A673 (cell line): ENCODE results near the gene TDRKH. TPM values are rescaled to one million over a fixed set of nuclear protein-coding genes. Genes with fewer than 3 reads are reported as not detected.

Experiments used
- BruUV-seq: library from RNA; stranded (reverse); fragments of 400-500 nt; replicated peaks from 2 replicates; lab custom pipeline; 2021; lab: Mats Ljungman, UMichigan
- CTCF ChIA-PET: fragments of 300-600 bp; sonication (Branson Sonifier 250); formaldehyde crosslinking; loops from one replicate; lab custom pipeline; 2022; ENCODE audit warnings: antibody characterized with exemption; lab: Charles Lee
- POLR2A ChIA-PET: fragments of 300-600 bp; sonication (Branson Sonifier 250); formaldehyde crosslinking; loops from one replicate; lab custom pipeline; 2022; ENCODE audit warnings: antibody characterized with exemption; ENCODE audit not compliant: low non-redundant PET; lab: Charles Lee
- DNase-seq: peaks from one replicate; pipeline ENCODE4 v3.0.0-alpha.2; 2015; ENCODE audit warnings: low spot score
- H3K27ac ChIP-seq: fragments of 200-600 bp; sonication (generic); 2 replicates; pipeline ENCODE4 v1.5.1; 2016; ENCODE audit warnings: mixed run types, low read depth, mild to moderate bottlenecking, mixed read lengths, antibody characterized with exemption, low read length; ENCODE audit not compliant: poor library complexity, severe bottlenecking
- H3K27me3 ChIP-seq: fragments of 200-600 bp; sonication (generic); replicated peaks from 2 replicates; pipeline ENCODE4 v1.6.1; 2017; ENCODE audit warnings: mixed run types, low read depth, mild to moderate bottlenecking, mixed read lengths, antibody characterized with exemption, low read length; ENCODE audit not compliant: insufficient read depth, poor library complexity
- H3K36me3 ChIP-seq: fragments of 200-600 bp; sonication (generic); 2 replicates; pipeline ENCODE4 v1.6.1; 2016; ENCODE audit warnings: mixed run types, mild to moderate bottlenecking, mixed read lengths, antibody characterized with exemption, low read length; ENCODE audit not compliant: insufficient read depth, poor library complexity, severe bottlenecking
- H3K4me1 ChIP-seq: fragments of 200-600 bp; sonication (generic); 2 replicates; pipeline ENCODE4 v1.6.1; 2017; ENCODE audit warnings: mixed run types, mild to moderate bottlenecking, mixed read lengths, antibody characterized with exemption, low read length; ENCODE audit not compliant: insufficient read depth, poor library complexity, severe bottlenecking
- H3K4me3 ChIP-seq: fragments of 200-600 bp; sonication (generic); 2 replicates; pipeline ENCODE4 v1.5.1; 2016; ENCODE audit warnings: low read depth, mixed run types, mild to moderate bottlenecking, mixed read lengths, low read length; ENCODE audit not compliant: poor library complexity, severe bottlenecking
- H3K9me3 ChIP-seq: fragments of 200-600 bp; sonication (generic); 2 replicates; pipeline ENCODE4 v1.6.1; 2016; ENCODE audit warnings: mixed run types, low read depth, mild to moderate bottlenecking, mixed read lengths, antibody characterized with exemption, low read length; ENCODE audit not compliant: poor library complexity, severe bottlenecking
- EZH2 ChIP-seq: fragments of 200-600 bp; sonication (generic); IDR thresholded peaks from 2 replicates; pipeline ENCODE4 v1.6.1; 2017; ENCODE audit warnings: borderline replicate concordance, low read depth, mild to moderate bottlenecking, mixed read lengths, antibody characterized with exemption, low read length; ENCODE audit not compliant: poor library complexity, severe bottlenecking
- intact Hi-C: fragments of 100-400 bp; cut with micrococcal nuclease; formaldehyde crosslinking; loops from one replicate; pipeline ENCODE4 v1.10.0; 2022; ENCODE audit not compliant: unreplicated experiment
- total RNA-seq: library from RNA; stranded (reverse); gene quantifications from 2 replicates; pipeline ENCODE4 v1.2.3, GENCODE V29; 2021
- TF ChIP-seq, protein P1 (sequence below): fragments of 300-800, 200-600 bp; sonication (generic); conservative IDR thresholded peaks from 2 replicates; pipeline ENCODE4 v1.5.1; 2017; ENCODE audit warnings: low read depth, mild to moderate bottlenecking, antibody characterized with exemption, low read length, moderate library complexity, mixed read lengths

Gene TDRKH
- total RNA-seq, 1 experiment from 2014 or later, result 2.1 TPM

GRCh38 chr1:151823175-151823574, 32.9 kb upstream of the TDRKH start:
- POLR2A ChIA-PET, result no interaction called here
- Histone ChIP-seq H3K27ac (no peak overlapping the region), H3K9me3 (no peaks in the 10 kb centered on the region), H3K4me3 (no peak overlapping the region), H3K4me1 (no peaks in the 10 kb centered on the region), H3K27me3 (no peaks in the 10 kb centered on the region), H3K36me3 (no peaks in the 10 kb centered on the region)
- DNase-seq, result no peak
- CTCF ChIA-PET, result no interaction called here
- intact Hi-C loops, result no loop called here
- BruUV-seq, result no TSS peak
- TF ChIP-seq, protein P1, sequence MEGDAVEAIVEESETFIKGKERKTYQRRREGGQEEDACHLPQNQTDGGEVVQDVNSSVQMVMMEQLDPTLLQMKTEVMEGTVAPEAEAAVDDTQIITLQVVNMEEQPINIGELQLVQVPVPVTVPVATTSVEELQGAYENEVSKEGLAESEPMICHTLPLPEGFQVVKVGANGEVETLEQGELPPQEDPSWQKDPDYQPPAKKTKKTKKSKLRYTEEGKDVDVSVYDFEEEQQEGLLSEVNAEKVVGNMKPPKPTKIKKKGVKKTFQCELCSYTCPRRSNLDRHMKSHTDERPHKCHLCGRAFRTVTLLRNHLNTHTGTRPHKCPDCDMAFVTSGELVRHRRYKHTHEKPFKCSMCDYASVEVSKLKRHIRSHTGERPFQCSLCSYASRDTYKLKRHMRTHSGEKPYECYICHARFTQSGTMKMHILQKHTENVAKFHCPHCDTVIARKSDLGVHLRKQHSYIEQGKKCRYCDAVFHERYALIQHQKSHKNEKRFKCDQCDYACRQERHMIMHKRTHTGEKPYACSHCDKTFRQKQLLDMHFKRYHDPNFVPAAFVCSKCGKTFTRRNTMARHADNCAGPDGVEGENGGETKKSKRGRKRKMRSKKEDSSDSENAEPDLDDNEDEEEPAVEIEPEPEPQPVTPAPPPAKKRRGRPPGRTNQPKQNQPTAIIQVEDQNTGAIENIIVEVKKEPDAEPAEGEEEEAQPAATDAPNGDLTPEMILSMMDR, result no peak
- TF ChIP-seq EZH2, result no peak

DNA sequence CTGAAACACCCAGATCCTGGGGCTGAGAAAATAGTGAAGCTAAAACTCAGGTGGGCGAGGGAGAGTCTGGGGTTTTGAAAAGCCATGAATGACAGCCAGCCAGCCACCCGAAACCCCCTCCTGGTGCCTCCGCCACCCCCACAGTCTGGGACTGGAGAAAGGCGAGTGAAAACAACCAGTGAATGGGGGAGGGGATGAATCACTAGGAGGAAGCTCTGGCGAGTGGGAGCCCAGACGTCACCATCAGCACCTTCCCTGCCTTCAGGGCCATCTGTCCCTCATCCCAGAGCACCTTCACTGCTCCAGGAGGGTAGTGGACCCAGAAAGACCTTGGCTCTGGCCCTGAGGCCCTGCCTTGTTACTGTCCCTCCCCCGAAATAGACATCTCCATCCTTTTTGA, 32.1 kb upstream of the TDRKH start:
- no peaks in the 10 kb centered on the region for H3K36me3 ChIP-seq
- CTCF ChIA-PET, result no interaction called here
- no peak for TF ChIP-seq EZH2
- TF ChIP-seq, protein P1, result no peak
- POLR2A ChIA-PET, result no interaction called here
- no peak for DNase-seq
- no peaks in the 10 kb centered on the region for H3K9me3 ChIP-seq
- no peak overlapping the region for H3K27ac ChIP-seq
- H3K4me1 ChIP-seq, result no peaks in the 10 kb centered on the region
- BruUV-seq, result no TSS peak
- H3K4me3 ChIP-seq, result no peak overlapping the region
- intact Hi-C loops, result no loop called here
- H3K27me3 ChIP-seq, result no peaks in the 10 kb centered on the region

GRCh38 chr1:151820940-151821339, 30.6 kb upstream of the TDRKH start:
- no peak overlapping the region for H3K4me3 ChIP-seq
- TF ChIP-seq, protein P1, result no peak
- POLR2A ChIA-PET, result no interaction called here
- H3K27me3 ChIP-seq, result no peaks in the 10 kb centered on the region
- no peaks in the 10 kb centered on the region for H3K36me3 ChIP-seq
- CTCF ChIA-PET, result no interaction called here
- no peaks in the 10 kb centered on the region for H3K4me1 ChIP-seq
- DNase-seq, result no peak
- no peak overlapping the region for H3K27ac ChIP-seq
- intact Hi-C loops, result no loop called here
- no peaks in the 10 kb centered on the region for H3K9me3 ChIP-seq
- no TSS peak for BruUV-seq
